Activated T-cell treated with anti-CD3 and anti-CD28 coated beads for 48 hours (primary cell): ENCODE results near the gene PRRT2.
A peak's percentile ranks its signal among the peaks of the same experiment; 100 is the strongest.
"Not testable (repeated sequence)": the region's sequence is repeated elsewhere in the genome, so short reads cannot be mapped to it uniquely, and the experiment has no call there.

Experiments
- DNase-seq: peaks from one replicate; pipeline ENCODE4 v3.0.0-alpha.2; 2020; ENCODE audit warnings: low read depth

Gene PRRT2

DNA sequence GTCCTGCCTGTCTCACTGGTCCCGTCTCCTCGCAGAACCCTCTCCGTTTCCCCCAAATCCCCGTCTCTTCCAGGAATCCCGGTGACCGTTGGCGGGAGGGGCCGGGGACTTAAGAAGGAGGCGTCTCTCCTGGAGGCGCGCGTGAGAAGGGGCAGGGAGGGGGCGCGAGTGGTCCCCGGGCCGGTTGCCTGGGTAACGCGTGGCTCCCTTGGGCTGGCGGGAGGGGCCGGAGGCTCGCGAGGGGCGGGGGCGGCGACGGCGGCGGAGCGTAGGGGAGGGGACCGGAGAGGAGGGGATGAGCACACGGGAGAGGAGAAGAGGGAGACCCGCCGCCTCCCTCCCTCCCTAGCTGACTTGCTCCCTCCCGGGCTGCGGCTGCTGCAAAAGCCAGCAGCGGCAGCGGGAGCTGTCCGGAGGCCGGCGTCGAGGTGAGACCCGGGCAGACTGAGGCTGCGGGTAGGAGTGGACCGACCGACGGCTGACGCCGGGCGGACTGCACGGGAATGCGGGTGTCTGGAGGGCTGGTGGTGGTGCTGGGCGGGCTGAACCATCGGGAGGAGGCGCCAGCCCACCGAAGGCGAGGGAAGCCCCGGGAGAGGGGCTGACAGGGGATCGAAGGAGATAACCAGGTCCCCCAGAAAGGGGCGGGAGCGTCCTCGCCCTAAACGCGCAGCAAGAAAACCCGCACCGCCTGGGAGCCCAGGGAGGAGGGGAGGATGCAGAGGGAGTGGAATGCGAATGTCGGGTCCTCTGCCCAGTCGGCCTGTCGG lies at the start of gene PRRT2:
TSS of gene PRRT2 (plus strand) at position 298 of the 770 bp plus-strand sequence. CDS start 862 bp downstream, outside the sequence.
- DNase-seq: peak; percentile 56

DNA sequence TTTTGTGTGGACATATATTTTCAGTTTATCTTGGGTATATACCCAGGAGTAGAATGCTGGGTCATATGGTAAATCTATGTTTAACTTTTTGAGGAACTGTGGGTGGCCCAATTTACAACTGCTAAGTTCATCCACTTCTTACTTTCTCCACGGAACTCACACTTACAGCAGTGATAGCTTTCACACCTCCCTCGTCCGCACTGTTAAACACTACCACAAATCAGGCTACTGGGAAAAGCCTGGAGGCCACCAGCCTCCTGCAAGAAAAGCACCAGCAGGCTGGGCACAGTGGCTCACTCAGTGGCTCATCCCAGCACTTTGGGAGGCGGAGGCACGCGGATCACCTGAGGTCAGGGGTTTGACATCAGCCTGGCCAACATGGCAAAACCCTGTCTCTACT lies 48.7 kb upstream of the PRRT2 start:
- DNase-seq: no peak

- DNase-seq: no peak
Measured at GRCh38 chr16:29765167-29766032, 46.6 kb upstream of the PRRT2 start.

GRCh38 chr16:29766571-29766970 lies 45.4 kb upstream of the PRRT2 start:
- no peak for DNase-seq

DNA sequence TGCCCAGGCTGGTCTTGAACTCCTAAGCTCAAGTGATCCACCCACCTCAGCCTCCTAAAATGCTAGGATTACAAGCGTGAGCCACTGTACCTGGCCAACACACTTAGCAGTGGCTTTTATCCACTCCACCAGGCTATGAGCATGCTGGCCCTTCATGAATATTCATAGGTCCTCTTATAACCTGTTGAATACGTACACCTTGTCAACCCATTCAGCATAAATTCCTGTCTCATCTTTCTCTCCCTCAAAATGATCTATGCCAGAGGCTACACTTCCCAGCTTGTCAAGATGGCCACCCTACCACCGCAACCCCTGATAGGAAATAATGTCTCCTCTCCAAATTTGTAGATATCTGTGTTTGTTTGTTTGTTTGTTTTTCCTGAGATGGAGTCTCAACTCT lies 44.9 kb upstream of the PRRT2 start:
- no peak for DNase-seq

- DNase-seq: no peak
Measured at GRCh38 chr16:29769507-29769906, 42.5 kb upstream of the PRRT2 start.

DNA sequence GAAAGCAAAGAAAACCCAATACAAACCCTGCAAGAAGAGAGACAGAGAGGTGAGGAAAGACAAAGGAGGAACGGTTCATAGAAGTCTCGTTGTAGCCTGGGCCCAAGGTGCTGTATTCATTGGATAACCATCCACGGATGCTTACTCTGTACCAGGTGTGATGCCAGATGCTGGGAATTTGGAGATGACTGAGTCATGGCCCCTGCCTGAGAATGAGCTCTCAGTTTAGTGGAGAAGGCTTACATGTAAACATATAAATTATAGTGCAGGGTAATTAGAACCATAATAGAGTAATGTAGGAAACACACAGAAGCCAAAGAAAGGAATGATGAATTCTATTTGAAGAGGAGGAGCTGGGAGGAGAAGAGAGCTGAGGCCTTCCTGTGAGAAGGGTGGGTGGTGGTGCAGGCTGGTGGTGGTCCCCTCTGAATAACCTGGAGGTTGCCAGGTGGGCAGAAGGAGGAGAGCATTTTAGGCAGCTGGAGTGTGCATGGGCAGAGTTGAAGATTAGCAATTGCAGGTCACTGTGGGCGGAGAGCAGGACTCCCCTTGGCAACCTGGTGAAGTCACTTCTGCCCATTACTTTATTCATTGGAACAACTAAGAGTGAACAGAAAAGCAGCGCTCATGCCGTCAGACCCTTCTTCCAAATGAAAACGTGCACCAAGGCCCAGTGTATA lies 41.6 kb upstream of the PRRT2 start:
- DNase-seq: no peak

- not testable (repeated sequence) for DNase-seq
Measured at GRCh38 chr16:29772330-29772729, 39.7 kb upstream of the PRRT2 start.

GRCh38 chr16:29774730-29775129 lies 37.3 kb upstream of the PRRT2 start:
- DNase-seq: no peak

GRCh38 chr16:29775742-29776408 lies 36.1 kb upstream of the PRRT2 start:
- DNase-seq: no peak

DNA sequence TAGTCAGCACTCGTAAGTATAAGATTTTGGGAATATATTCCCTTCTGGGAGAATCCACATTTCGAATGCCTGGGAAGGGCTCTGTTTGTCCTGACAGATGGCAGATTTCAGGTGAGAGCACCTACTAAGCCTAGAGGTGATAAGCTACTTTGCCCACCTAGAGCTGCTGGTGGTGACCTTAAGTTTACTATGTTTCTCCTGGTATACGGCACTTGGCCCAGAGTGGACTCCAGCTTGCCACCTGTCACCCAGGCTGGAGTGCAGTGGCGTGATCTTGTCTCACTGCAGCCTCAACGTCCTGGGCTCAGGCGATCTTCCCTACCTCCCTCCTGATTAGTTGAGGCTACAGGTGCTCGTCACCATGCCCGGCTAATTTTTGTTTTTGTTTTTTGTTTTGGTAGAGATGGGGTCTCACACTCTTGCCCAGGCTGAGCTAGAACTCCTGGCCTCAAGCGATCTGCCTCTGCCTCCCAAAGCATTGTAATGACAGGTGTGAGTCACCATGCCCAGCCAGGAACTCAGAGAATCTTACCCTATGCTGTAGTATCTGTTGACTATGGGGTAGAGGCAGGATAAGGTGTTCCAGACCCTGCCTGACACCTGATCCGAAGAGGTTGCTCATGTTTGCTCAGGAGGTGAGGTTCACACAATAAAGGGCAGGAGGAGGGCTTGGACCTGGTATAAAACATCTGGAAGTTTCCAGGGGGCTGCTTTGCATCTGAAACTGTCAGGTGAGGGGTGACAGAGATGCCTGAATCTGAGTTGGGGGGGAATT lies 34.2 kb upstream of the PRRT2 start, which contains the start of gene ZG16:
TSS of gene ZG16 (plus strand) at position 681 of the 775 bp plus-strand sequence. CDS start 1,011 bp downstream, outside the sequence.
- DNase-seq: no peak

GRCh38 chr16:29779474-29779873 lies 32.5 kb upstream of the PRRT2 start:
- no peak for DNase-seq

- not testable (repeated sequence) for DNase-seq
Measured at GRCh38 chr16:29783094-29783953, 28.7 kb upstream of the PRRT2 start.

DNA sequence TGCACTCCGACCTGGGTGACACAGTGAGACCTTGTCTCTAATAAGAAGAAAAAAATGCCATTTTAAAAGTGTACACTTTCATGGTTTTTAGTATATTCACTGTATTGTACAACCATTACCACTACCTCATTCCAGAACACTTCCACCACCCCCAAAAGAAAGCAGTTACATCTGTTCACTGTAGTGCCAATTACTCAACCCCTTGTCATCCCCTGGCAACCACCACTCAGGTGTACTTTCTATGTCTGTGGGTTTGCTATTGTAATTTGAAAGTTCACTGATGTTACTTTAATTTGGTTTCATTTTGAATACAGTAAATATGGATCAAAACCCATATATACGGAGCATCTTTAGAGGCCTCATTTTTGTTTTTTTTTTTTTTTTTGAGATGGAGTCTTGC lies 27.8 kb upstream of the PRRT2 start:
- no peak for DNase-seq

DNA sequence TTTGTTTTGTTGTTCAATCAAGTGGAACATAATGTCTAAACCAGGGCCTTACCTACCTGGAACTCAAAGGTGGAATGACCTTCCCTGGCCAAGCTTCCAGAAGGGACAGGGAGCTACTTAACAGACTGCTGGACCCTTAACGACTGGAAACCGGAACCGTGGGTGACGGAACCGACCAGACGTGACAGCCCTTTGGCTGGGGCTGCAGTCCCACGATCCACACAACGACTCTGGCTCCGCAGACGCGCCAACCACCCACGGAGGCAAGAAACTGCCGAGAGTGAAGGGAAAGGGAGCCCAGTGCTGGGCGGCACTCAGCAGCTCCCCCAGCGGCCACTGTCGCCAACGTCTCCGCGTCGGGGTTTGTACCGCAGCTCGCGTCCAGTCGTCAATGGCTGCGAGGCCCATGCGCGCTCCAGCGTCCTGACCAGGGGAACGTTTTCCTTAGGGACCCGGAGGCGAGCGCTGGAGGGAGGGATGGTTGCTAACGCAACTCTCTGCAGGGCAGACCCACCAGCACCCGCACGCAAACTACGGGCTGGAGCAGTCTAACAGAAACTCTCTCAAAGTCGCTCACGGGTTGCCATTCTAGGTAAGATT lies 27.0 kb upstream of the PRRT2 start:
- DNase-seq: peak; percentile 69

- DNase-seq: not testable (repeated sequence)
Measured at GRCh38 chr16:29787155-29787554, 24.8 kb upstream of the PRRT2 start.

GRCh38 chr16:29789775-29790182 lies 22.2 kb upstream of the PRRT2 start:
- DNase-seq: no peak

GRCh38 chr16:29790183-29790948 lies 21.6 kb upstream of the PRRT2 start, which contains the start of gene KIF22:
Gene KIF22, plus strand, starts transcription at chr16:29790751. Its CDS starts 9 bp downstream, at chr16:29790760.
- DNase-seq: peak; percentile 100
